Epithelial cell of alveolus of lung (primary cell): Measurements from ENCODE around the gene ASB5. TPM values are rescaled to one million over a fixed set of nuclear protein-coding genes. Genes with fewer than 3 reads are reported as not detected.

Source experiments
- total RNA-seq: library from RNA; depleted of rRNA; stranded (reverse); fragments of >200 nt; gene quantifications from 2 replicates; pipeline ENCODE4 v1.2.1, GENCODE V29; 2015

The ASB5 gene
- total RNA-seq: 3.9 TPM in 1 of 2 replicates, not detected in the other

GRCh38 chr4:176268963-176269362, at the start of gene ASB5:
Gene ASB5, minus strand, starts transcription at chr4:176269222. Its CDS starts 114 bp downstream, at chr4:176269108.

GRCh38 chr4:176195184-176195978, 73.6 kb downstream of the ASB5 start, which contains the start of gene SPATA4:
Gene SPATA4, minus strand, starts transcription at chr4:176195585. Its CDS starts 23 bp downstream, at chr4:176195562.

Other genes starting within 250 kb of the ASB5 start
- gene WDR17, start 203.4 kb downstream of the ASB5 start, total RNA-seq: 0.52 and 0.64 TPM in 2 replicates
- gene SPATA4, start 73.6 kb downstream of the ASB5 start, total RNA-seq: 0.13 TPM in 1 of 2 replicates, not detected in the other
- 69.1 and 99.2 TPM in 2 replicates for gene SPCS3, start 50.7 kb upstream of the ASB5 start, total RNA-seq